GM19239 (cell line): ENCODE data around the gene CDH18.

Experiments
- DNase-seq: peaks from one replicate; pipeline ENCODE4 v3.0.0; 2011; ENCODE audit warnings: low spot score; ENCODE audit not compliant: insufficient read length
- FAIRE-seq: peaks from 2 replicates; lab custom pipeline; 2011; peaks lifted over from hg19 to GRCh38; lab: Jason Lieb, UNC

CDH18 gene

DNA sequence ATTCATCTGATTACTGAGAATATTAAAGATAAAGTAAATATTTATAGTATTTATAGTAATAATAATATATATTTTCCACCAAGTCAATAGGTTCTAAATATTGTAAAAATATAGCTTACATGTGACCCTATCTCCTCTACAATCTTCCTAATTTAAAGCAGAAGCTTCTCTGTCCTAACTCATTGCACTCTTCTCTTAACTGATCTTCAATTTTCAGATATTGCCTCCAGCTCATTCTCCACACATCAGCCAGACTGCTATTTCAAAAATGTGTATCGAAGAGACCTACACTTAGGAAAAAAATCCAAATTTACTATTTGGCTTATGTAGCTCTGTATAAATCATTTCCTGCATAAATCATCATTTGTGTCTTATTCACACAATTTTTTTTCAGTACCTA, 47.8 kb downstream of the CDH18 start:
- FAIRE-seq (no peak), DNase-seq (no peak)

DNA sequence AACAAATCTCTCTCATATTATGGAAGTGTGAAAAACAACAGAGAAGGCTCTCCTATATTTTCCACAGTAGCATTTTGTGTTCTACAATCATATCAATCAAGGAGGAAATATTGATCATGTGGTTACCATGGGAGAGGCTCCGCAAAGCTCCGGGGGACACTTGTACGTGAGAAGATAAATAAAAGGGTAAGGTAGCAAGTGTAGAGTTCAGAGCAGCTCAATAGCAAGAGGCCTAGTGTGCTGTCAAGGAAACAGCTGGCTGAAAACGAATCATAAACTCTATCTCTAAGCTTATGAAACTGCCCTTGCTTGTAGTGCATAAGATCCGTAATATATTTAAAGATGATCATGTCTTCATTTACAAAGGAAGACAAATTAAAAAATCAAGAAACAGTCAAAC, 57.5 kb downstream of the CDH18 start:
- no peak for DNase-seq
- no peak for FAIRE-seq

- DNase-seq (no peak), FAIRE-seq (no peak)
Measured at GRCh38 chr5:19928562-19929421, 59.2 kb downstream of the CDH18 start.

DNA sequence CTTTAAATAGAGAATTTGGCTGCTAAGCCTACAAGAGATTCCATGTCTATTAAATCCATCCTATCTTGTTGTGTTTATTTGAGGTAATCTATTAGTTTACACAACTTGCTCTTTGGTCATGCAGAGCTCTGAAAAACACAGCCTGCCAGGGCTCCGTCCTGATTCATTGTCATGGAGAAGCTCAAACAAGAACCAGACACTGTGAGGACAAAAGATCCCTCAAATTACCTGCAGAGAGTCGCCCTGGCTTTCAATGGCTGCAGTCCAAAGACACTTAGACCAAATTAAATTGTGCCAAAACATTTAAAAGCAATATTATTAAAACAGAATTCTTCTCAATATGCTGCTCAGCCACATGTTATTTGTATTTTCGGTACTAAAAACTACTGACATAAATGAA, 60.1 kb downstream of the CDH18 start:
- DNase-seq, result no peak
- no peak for FAIRE-seq

GRCh38 chr5:19927170-19927569, 60.8 kb downstream of the CDH18 start:
- FAIRE-seq (no peak), DNase-seq (no peak)

DNA sequence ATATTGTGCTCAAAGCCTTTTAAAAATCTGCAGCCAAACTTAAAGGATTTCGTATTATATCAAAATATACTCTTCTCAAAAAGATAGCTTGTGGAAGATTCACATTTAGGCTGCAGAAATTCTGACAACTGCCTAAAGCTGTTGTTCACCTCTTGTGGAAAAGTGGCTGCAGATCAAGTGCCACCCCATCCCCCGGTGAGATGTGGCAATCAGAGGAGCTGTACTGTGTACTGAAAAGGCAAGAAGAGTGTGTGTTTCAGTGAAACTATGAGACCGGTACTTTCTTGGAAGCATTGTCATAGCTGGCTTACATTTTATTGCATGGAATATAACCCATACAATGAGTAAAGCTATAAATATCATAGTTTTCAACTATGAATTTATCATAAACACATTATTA, 64.3 kb downstream of the CDH18 start:
- no peak for FAIRE-seq
- DNase-seq, result no peak

DNA sequence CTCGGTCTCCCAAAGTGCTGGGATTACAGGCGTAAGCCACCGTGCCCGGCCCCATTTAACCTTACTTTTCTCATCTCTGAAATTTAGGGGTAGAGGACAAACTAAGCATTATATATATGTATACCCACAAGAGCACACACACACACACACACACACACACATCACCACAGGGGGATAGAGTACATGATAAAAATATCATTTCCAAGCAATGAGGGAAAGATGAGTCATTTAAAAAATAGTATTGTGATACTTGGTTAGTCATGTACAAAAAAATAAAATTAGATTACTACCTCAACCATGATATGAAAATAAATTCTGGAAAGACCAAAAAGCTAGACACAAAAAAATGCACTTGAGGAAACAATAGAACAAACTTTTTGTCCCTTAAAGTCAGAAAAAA, 67.2 kb downstream of the CDH18 start:
- DNase-seq, result no peak
- no peak for FAIRE-seq

DNA sequence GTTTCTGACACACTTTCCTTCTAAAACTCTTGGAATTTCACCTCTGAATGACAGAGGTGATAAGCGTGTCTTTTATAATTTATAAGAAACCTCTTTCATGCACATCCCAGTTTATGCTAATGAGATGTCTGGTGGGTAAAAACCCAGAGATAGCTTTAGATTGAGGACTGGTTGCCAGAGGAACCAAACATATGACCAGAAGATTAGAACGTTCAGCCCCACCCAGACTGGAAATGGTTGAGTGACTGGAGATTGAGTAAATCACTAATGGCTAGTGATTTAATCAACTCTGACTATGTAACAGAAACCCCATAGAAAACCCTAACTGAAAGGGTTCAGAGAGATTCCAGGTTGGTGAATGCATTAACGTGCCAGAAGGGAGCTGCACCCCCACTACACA, 69.2 kb downstream of the CDH18 start:
- FAIRE-seq, result no peak
- no peak for DNase-seq

DNA sequence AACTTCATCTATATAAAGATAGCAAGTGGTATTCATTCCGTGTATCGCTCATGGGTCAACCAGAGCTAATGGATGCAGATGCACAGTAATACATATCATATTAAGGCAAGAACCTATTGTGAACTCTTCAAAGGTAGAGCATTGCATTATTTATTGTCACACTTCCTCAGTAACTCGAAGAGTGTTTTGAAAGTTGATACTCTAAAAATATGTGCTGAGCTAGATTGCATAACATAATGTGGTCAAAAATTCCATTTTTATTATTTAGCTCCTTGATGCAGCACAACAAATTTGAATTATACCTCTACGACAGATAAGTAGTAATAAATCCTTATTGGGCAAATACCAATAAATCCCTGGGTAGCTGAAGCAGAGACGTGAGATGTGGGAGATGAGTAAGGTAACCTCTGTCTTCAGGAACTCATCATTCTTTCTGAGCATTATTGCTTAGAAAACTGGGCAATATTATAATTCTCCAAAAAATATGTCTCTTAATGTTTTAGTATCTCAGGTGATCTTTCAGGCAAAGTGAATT, 70.3 kb downstream of the CDH18 start:
- FAIRE-seq (no peak), DNase-seq (no peak)

- DNase-seq (no peak), FAIRE-seq (no peak)
Measured at GRCh38 chr5:19910136-19910535, 77.9 kb downstream of the CDH18 start.

GRCh38 chr5:19904766-19905165, 83.2 kb downstream of the CDH18 start:
- FAIRE-seq (no peak), DNase-seq (no peak)

DNA sequence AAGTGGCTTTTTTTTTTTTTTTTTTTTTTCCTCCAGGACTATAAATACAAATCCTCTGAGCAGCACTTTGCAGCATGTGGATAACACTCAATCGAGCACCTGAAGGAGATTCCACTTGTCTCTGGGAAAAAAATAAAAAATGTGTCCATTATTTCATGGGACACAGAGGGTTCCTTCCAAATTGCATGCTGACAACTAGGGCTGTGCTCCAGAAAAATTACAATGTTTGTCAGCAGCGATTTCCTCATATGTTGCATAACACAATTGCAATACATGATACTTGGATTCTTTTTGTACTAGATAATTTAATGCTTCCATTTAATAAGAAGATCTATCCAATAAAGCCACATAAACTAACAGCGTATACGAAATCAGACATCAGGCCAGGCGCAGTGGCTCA, 84.4 kb downstream of the CDH18 start:
- DNase-seq, result no peak
- no peak for FAIRE-seq

- no peak for DNase-seq
- FAIRE-seq, result no peak
Measured at GRCh38 chr5:19902316-19902934, 85.6 kb downstream of the CDH18 start.

DNA sequence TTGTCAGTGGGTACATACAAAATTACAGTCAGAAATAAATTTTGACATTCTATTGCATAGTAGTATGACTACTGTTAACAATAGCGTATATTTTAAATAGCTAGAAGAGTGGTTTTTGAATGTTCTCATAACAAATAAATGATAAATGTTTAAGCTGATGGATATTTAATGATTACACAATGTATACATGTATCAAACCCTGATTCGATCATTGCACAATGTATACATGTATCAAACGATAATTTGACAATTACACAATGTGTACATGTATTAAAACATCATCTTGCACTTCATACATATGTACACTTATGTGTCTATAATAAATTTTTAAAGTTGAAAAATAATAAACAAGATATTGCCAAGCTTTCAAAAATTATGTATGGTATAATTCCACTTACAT, 87.7 kb downstream of the CDH18 start:
- FAIRE-seq, result no peak
- DNase-seq, result no peak

GRCh38 chr5:19891658-19892057, 96.3 kb downstream of the CDH18 start:
- DNase-seq (no peak), FAIRE-seq (no peak)

GRCh38 chr5:19886123-19886917, 101.7 kb downstream of the CDH18 start:
- DNase-seq (no peak), FAIRE-seq (no peak)

DNA sequence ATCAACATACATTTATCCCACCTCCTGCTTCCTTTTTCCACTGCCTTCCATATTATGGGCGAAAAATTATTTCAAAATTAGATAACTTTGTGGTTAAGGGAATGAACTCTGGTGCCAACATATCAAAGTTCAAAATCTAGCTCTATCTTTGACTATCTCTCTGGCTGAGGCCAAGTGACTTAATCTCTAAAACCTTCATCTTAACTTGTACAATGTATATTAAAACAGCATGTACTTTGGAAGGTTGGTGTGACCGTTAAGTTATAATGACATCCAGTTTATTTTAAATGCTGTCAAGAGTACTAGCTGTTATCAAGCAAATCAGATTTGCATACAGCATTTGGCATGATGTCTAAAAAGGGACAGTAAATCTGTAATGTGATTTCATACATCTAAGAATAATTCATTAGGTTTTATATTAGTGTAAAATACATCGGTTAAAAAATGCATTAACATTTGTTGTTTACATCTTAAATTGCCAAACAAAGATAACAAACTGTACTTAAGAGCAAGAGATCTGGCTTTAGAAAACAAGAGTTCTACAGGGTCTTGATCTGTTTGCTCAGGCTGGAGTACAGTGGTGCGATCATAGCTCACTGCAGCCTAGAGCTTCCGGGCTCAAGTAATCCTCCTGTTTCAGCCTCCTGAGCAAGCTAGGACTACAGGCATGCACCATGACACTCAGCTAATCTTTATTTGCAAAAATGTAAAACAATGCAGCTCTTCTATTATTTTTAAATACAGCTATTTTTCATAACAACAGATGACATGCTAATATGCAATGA, 102.8 kb downstream of the CDH18 start:
- no peak for FAIRE-seq

DNA sequence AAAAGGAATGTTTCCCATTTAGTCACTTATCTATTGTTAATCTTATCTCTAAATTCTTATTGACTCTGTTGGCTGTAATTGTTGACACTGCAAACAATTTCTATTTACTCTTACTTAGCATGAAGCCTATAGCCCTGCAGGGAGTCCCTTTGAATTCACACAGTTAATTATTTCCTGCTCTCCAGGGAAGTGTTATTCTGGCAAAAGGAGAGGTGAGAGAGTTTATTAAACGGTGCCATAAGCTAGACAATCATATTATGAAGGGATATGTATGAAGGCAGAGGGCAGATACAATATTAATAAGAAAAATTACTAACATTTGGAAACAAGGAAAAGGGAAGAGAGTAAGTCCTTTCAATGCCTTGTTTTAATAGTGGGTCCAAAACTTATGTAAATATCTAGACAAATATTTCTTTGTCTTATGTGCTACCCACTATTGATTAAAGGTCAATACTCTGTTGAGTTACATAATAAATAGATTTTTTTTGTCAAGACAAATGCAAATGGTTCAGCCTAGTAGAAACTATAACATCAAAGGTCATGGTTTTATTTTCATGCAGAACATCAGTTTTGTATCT, 107.1 kb downstream of the CDH18 start:
- DNase-seq, result no peak
- no peak for FAIRE-seq

More for the DNA sequence above, 102.8 kb downstream of the CDH18 start:
- no peak for DNase-seq

GRCh38 chr5:19880458-19880857, 107.5 kb downstream of the CDH18 start:
- DNase-seq (no peak), FAIRE-seq (no peak)

DNA sequence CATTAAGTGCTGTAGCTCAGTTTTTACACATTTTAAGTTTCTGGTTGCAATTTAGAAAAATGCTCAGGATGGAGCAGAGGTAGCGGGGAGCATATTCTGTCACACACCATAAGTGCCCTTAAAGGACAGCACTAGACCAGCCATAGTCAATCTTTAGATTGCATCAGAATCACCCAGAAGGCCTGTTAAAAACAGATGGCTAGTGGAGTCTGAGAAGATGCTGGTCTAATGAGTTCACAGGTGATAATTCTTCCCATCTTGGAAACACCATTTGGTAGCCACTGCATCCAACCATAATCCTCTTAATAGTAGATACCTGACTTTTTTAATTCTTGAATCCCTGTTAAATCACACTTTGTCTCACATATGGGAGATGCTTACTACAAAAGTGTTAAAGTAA, 113.2 kb downstream of the CDH18 start:
- FAIRE-seq (no peak), DNase-seq (no peak)
